Vagina (tissue), 2 donors: ENCODE data around the gene ATP6V0C. TPM values are rescaled to one million over a fixed set of nuclear protein-coding genes. Genes with fewer than 3 reads are reported as not detected.
"Not testable (repeated sequence)": the region's sequence is repeated elsewhere in the genome, so short reads cannot be mapped to it uniquely, and the experiment has no call there.

ENCODE experiments used
- DNase-seq, 2 donors: peaks; one replicate each; pipeline ENCODE4 v3.0.0-alpha.2; 2017; ENCODE audit errors: extremely low spot score in 2 of 2
- H3K27ac ChIP-seq: fragments of 200-600 bp; sonication (generic); one replicate; pipeline ENCODE4 v1.5.1; 2019
- H3K27me3 ChIP-seq: fragments of 200-600 bp; sonication (generic); one replicate; pipeline ENCODE4 v1.5.1; 2019
- H3K36me3 ChIP-seq, 2 donors: fragments of 200-600 bp; sonication (generic); one replicate each; pipeline ENCODE4 v1.5.1; 2017 to 2019
- H3K4me1 ChIP-seq: fragments of 200-600 bp; sonication (generic); one replicate; pipeline ENCODE4 v1.5.1; 2019
- H3K4me3 ChIP-seq, 2 donors: fragments of 200-600 bp; sonication (generic); 1 replicate in 1 of 2; 2 replicates in 1 of 2; pipeline ENCODE4 v1.5.1; 2016 to 2019
- H3K9me3 ChIP-seq: fragments of 200-600 bp; sonication (generic); one replicate; pipeline ENCODE4 v1.5.1; 2019
- POLR2A ChIP-seq, 2 donors: fragments of 450-650 bp; IDR thresholded peaks; one replicate each; pipeline ENCODE4 v1.6.1; 2017; ENCODE audit warnings: antibody characterized with exemption in 2 of 2, mild to moderate bottlenecking in 2 of 2, moderate library complexity in 2 of 2
- POLR2AphosphoS5 ChIP-seq, 2 donors: sonication (generic); formaldehyde crosslinking; IDR thresholded peaks; one replicate each; pipeline ENCODE4 v1.9.0; 2017; ENCODE audit warnings: antibody characterized with exemption in 2 of 2, mild to moderate bottlenecking in 2 of 2, low read depth in 1 of 2; ENCODE audit not compliant: insufficient read depth in 1 of 2
- intact Hi-C: fragments of 100-400 bp; cut with DNase I; formaldehyde crosslinking; loops from one replicate; pipeline ENCODE4 v1.15.1; 2023
- total RNA-seq: library from RNA; depleted of rRNA; stranded (reverse); fragments of >200 nt; gene quantifications from one replicate; pipeline ENCODE4 v1.2.3, GENCODE V29; 2016
- TF ChIP-seq, protein P1 (sequence below), 3 experiments: fragments of 450-650 bp in 2 of 3; fragments of 200-600 bp in 1 of 3; sonication (generic) in 1 of 3; IDR thresholded peaks; one replicate each; pipeline ENCODE4 v1.5.1; 2017 to 2019; ENCODE audit warnings: antibody characterized with exemption in 3 of 3, mild to moderate bottlenecking in 2 of 3, moderate library complexity in 2 of 3

The ATP6V0C gene
- total RNA-seq, 1 donor from 2014 or later, result 133 TPM

DNA sequence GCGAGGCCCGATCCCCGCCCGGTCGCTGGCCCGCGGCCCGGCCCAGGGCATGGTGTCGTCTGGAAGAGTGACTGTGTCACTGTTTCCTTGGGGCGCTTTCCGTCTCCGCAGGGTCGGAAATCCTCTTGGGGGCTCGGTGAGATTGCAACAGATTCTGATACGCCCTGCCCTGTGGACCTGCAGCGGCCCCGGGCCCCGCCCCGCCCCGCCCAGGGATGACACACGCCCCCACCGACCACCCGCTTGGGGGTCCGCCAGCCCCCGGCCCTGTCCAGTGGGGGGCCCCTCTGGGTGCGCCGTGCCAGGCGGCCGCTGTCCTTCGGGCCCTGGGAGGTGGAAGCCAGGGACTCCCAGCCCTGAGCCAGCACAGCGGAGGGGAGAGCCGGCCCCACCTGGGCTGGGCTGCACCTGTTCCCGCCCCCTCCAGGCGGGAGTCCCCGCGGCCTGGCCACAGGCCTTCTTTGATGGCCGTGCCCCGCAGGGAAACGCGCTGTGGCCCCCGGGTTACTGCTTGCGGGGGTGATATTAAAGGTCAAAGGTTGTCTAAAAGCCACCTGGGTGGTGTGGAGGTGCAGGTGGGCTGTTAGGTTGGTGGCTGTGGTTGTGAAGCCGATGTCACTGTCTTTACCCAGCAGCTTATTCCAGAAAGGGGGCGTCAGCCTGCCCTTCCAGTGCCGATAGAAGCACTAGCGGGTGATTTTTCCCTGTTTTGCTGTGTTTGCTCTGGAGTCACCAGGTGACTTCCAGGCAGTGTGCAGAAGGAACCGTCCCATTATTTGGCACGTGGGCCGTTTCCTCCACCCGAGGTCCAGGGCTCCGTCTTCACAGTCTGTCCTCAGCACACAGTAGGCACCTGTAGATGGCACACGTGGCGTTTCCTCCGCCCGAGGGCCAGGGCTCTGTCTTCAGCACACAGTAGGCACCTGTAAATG is 38.1 kb upstream of the ATP6V0C start:
- no peaks in the 10 kb centered on the region for H3K36me3 ChIP-seq
- H3K4me3 ChIP-seq, result peak overlapping the region; percentile 56 to 67
- intact Hi-C loops, result no loop called here
- H3K27me3 ChIP-seq, result peaks cover 4% of the 10 kb centered on the region
- H3K27ac ChIP-seq, result peak overlapping the region; percentile 79
- no peaks in the 10 kb centered on the region for H3K9me3 ChIP-seq
- peaks cover 39% of the 10 kb centered on the region for H3K4me1 ChIP-seq
- DNase-seq, result no peak
- TF ChIP-seq, protein P1, sequence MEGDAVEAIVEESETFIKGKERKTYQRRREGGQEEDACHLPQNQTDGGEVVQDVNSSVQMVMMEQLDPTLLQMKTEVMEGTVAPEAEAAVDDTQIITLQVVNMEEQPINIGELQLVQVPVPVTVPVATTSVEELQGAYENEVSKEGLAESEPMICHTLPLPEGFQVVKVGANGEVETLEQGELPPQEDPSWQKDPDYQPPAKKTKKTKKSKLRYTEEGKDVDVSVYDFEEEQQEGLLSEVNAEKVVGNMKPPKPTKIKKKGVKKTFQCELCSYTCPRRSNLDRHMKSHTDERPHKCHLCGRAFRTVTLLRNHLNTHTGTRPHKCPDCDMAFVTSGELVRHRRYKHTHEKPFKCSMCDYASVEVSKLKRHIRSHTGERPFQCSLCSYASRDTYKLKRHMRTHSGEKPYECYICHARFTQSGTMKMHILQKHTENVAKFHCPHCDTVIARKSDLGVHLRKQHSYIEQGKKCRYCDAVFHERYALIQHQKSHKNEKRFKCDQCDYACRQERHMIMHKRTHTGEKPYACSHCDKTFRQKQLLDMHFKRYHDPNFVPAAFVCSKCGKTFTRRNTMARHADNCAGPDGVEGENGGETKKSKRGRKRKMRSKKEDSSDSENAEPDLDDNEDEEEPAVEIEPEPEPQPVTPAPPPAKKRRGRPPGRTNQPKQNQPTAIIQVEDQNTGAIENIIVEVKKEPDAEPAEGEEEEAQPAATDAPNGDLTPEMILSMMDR (IDR thresholded peaks at IDR 0.05), result no peak
- TF ChIP-seq POLR2AphosphoS5 (IDR thresholded peaks at IDR 0.05; ENCODE audit: insufficient read depth in 1 of 2, low read depth in 1 of 2) (no peak), POLR2A (IDR thresholded peaks at IDR 0.05) (no peak)

DNA sequence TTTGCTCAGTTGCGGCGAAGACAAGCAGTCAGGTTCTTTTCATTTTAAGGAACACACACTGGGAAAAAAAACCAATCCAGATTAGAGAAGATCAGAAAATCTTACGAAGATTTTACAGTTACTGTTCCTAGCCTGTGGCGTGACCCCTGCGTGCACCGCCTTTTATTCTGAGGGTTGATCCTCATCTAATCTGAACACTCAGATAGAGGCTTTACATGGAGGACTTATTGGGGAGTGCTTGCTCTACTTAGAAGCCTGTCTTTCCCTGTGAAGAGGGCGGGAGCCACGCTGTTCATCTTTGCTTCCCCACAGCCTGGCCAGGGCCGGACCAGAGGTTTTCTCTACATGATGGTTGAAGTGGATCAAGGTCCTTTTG is 37.4 kb upstream of the ATP6V0C start:
- peak overlapping the region in 1 of 2 donors; percentile 5 for H3K4me3 ChIP-seq

GRCh38 chr16:2476741-2477140 is 37.0 kb upstream of the ATP6V0C start:
- no peaks in the 10 kb centered on the region for H3K36me3 ChIP-seq
- DNase-seq, result no peak
- intact Hi-C loops, result no loop called here
- peaks cover 34% of the 10 kb centered on the region for H3K4me1 ChIP-seq
- H3K9me3 ChIP-seq, result no peaks in the 10 kb centered on the region
- H3K27ac ChIP-seq, result no peak overlapping the region
- H3K27me3 ChIP-seq, result peaks cover 4% of the 10 kb centered on the region
- peak overlapping the region in 1 of 2 donors; percentile 5 for H3K4me3 ChIP-seq
- TF ChIP-seq, protein P1 (IDR thresholded peaks at IDR 0.05), result no peak
- TF ChIP-seq POLR2AphosphoS5 (IDR thresholded peaks at IDR 0.05; ENCODE audit: insufficient read depth in 1 of 2, low read depth in 1 of 2) (no peak), POLR2A (IDR thresholded peaks at IDR 0.05) (no peak)

More for the DNA sequence above, 37.4 kb upstream of the ATP6V0C start:
- no peak for DNase-seq
- Histone ChIP-seq H3K27me3 (peaks cover 4% of the 10 kb centered on the region), H3K27ac (no peak overlapping the region), H3K9me3 (no peaks in the 10 kb centered on the region), H3K4me1 (peaks cover 38% of the 10 kb centered on the region), H3K36me3 (no peaks in the 10 kb centered on the region)
- TF ChIP-seq POLR2AphosphoS5 (IDR thresholded peaks at IDR 0.05; ENCODE audit: insufficient read depth in 1 of 2, low read depth in 1 of 2) (no peak), POLR2A (IDR thresholded peaks at IDR 0.05) (no peak)
- TF ChIP-seq, protein P1 (IDR thresholded peaks at IDR 0.05), result no peak
- intact Hi-C loops, result no loop called here

- DNase-seq, result no peak
- peaks cover 4% of the 10 kb centered on the region for H3K27me3 ChIP-seq
- intact Hi-C loops, result no loop called here
- no peaks in the 10 kb centered on the region for H3K36me3 ChIP-seq
- TF ChIP-seq POLR2A (IDR thresholded peaks at IDR 0.05) (no peak), POLR2AphosphoS5 (IDR thresholded peaks at IDR 0.05; ENCODE audit: insufficient read depth in 1 of 2, low read depth in 1 of 2) (no peak)
- TF ChIP-seq, protein P1 (IDR thresholded peaks at IDR 0.05), result no peak
- no peak overlapping the region for H3K27ac ChIP-seq
- peaks cover 34% of the 10 kb centered on the region for H3K4me1 ChIP-seq
- H3K9me3 ChIP-seq, result no peaks in the 10 kb centered on the region
- no peak overlapping the region for H3K4me3 ChIP-seq
Observed at GRCh38 chr16:2477327-2477726, 36.4 kb upstream of the ATP6V0C start.

DNA sequence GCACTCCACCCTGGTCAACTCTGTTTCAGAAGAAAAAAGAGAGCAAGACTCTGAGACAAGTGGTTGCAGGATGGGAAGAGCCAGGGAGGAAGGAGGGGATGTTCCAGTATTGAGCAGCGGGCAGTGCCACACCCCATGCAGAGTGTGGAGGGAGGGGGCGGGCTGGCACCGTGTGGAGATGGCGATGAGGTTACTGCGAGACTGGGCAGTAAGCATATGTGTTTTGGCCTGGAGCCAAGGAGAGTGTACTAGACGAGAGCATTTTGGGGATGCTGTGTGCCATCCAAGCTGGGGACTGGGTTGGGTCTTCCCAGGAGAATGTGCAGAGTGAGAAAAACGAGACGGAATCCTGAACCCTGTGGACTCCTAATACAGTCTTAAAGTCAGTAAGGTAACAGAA is 35.5 kb upstream of the ATP6V0C start:
- H3K9me3 ChIP-seq, result no peaks in the 10 kb centered on the region
- intact Hi-C loops, result no loop called here
- H3K27ac ChIP-seq, result no peak overlapping the region
- TF ChIP-seq, protein P1 (IDR thresholded peaks at IDR 0.05), result no peak
- TF ChIP-seq POLR2AphosphoS5 (IDR thresholded peaks at IDR 0.05; ENCODE audit: insufficient read depth in 1 of 2, low read depth in 1 of 2) (no peak), POLR2A (IDR thresholded peaks at IDR 0.05) (no peak)
- H3K4me1 ChIP-seq, result peaks cover 38% of the 10 kb centered on the region
- H3K4me3 ChIP-seq, result no peak overlapping the region
- H3K36me3 ChIP-seq, result no peaks in the 10 kb centered on the region
- no peak for DNase-seq
- H3K27me3 ChIP-seq, result no peaks in the 10 kb centered on the region

GRCh38 chr16:2479996-2480395 is 33.8 kb upstream of the ATP6V0C start:
- H3K4me3 ChIP-seq, intact Hi-C loops, H3K27ac ChIP-seq, H3K36me3 ChIP-seq, H3K27me3 ChIP-seq, H3K9me3 ChIP-seq, DNase-seq: not testable (repeated sequence)
- peaks cover 37% of the 10 kb centered on the region for H3K4me1 ChIP-seq
